ENCODE measurements around the gene PRKCD.

DNA sequence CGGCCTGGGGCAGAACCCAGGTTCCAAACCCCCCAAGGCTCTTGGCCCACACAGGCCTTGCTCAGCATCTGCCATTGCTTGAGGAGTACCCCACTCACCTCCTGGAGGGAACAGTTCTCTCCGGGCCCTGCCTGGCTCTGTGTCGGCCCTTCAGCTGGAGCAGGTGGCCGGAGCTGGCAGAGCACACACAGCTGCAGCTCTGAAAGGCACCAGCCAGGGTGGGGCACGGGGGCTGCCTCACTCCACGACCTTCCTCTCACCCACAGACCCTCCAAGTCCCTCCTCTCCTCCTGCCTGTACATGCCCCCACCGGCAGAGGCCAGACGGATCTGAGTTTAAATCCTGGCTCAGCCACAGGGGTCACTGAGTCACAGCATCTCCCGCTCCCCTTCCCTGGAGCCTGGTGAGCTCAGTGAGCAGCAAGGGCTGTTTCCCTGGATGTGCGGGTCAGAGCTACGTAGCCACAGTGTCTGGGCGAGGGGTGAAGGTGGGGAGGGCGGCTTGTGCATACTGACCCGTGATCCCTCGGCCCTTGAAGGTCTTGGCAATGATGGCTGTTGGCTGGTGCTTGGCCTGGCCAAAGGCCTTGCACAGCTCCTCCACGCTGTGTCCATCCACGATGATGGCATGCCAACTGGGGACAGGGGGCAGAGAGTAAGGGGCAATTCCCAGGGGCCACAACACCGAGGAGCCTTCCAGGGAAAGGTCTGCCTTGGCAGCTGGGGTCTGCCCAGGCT lies 71.8 kb downstream of the PRKCD start:
- TF ChIP-seq, protein P1, sequence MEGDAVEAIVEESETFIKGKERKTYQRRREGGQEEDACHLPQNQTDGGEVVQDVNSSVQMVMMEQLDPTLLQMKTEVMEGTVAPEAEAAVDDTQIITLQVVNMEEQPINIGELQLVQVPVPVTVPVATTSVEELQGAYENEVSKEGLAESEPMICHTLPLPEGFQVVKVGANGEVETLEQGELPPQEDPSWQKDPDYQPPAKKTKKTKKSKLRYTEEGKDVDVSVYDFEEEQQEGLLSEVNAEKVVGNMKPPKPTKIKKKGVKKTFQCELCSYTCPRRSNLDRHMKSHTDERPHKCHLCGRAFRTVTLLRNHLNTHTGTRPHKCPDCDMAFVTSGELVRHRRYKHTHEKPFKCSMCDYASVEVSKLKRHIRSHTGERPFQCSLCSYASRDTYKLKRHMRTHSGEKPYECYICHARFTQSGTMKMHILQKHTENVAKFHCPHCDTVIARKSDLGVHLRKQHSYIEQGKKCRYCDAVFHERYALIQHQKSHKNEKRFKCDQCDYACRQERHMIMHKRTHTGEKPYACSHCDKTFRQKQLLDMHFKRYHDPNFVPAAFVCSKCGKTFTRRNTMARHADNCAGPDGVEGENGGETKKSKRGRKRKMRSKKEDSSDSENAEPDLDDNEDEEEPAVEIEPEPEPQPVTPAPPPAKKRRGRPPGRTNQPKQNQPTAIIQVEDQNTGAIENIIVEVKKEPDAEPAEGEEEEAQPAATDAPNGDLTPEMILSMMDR (IDR thresholded peaks at IDR 0.05), result no peak
- TF ChIP-seq POLR2A (IDR thresholded peaks at IDR 0.05), result no peak

Data from lower leg skin (tissue), 3 donors.